Measurements from ENCODE around the gene YY1.

DNA sequence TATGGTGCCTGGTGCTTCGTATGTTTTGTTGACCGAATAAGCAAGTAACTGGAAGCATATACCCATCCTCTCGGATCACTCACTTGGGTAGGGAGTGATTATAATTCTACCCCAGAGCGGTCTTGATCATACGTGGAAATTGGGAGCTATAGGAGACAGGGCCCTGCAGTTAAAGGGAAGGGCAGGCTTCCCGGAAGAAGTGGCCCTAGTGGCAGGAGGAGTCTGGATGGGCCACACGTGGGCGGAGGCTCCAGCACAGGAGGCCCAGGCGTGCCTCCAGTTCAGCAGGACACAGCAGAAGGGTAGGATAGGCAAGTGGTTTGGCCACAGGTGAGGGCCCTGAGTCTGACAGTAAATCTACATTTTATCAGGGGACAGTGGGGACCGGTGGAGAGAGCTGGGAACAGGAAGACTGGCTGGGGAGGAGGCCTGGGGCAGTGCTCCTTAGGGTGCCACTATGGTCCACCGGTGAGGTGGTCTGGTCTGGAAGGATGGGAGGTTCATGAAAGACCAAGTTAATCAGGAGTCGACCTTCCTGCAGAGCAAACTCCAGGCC is 23.5 kb upstream of the YY1 start:
- no peak for TF ChIP-seq TBP (IDR thresholded peaks at IDR 0.05; ENCODE audit: low read depth, low read length)
- TF ChIP-seq, protein P1, sequence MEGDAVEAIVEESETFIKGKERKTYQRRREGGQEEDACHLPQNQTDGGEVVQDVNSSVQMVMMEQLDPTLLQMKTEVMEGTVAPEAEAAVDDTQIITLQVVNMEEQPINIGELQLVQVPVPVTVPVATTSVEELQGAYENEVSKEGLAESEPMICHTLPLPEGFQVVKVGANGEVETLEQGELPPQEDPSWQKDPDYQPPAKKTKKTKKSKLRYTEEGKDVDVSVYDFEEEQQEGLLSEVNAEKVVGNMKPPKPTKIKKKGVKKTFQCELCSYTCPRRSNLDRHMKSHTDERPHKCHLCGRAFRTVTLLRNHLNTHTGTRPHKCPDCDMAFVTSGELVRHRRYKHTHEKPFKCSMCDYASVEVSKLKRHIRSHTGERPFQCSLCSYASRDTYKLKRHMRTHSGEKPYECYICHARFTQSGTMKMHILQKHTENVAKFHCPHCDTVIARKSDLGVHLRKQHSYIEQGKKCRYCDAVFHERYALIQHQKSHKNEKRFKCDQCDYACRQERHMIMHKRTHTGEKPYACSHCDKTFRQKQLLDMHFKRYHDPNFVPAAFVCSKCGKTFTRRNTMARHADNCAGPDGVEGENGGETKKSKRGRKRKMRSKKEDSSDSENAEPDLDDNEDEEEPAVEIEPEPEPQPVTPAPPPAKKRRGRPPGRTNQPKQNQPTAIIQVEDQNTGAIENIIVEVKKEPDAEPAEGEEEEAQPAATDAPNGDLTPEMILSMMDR (IDR thresholded peaks at IDR 0.05; ENCODE audit: control extremely low read depth in 1 of 3, insufficient read depth in 1 of 3, low read depth in 1 of 3, low read length in 3 of 3) = no peak
- no peak for TF ChIP-seq TCF12 (IDR thresholded peaks at IDR 0.05; ENCODE audit: low read depth, low read length)
- no peak for TF ChIP-seq EP300 (IDR thresholded peaks at IDR 0.05; ENCODE audit: borderline replicate concordance in 1 of 2, low read depth in 2 of 2, low read length in 2 of 2)
- TF ChIP-seq, protein P2, sequence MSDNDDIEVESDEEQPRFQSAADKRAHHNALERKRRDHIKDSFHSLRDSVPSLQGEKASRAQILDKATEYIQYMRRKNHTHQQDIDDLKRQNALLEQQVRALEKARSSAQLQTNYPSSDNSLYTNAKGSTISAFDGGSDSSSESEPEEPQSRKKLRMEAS (IDR thresholded peaks at IDR 0.05) = no peak
- TF ChIP-seq EZH2 (IDR thresholded peaks at IDR 0.05; ENCODE audit: low read depth, low read length, severe bottlenecking) = no peak
- TF ChIP-seq POLR2A (IDR thresholded peaks at IDR 0.05; ENCODE audit: control extremely low read depth in 1 of 2, low read depth in 2 of 2, low read length in 2 of 2) = no peak
- no peak for TF ChIP-seq ZNF274 (IDR thresholded peaks at IDR 0.05; ENCODE audit: borderline replicate concordance, extremely low read depth, low read length)
